GM18909 (cell line): ENCODE results near the gene CCDC33.

ENCODE experiments used
- ATAC-seq: cut with Tn5 transposase; IDR thresholded peaks from one replicate; pipeline ENCODE4 v1.9.1; 2021; ENCODE audit warnings: mild to moderate bottlenecking; ENCODE audit not compliant: unreplicated experiment, poor library complexity

Gene CCDC33

DNA sequence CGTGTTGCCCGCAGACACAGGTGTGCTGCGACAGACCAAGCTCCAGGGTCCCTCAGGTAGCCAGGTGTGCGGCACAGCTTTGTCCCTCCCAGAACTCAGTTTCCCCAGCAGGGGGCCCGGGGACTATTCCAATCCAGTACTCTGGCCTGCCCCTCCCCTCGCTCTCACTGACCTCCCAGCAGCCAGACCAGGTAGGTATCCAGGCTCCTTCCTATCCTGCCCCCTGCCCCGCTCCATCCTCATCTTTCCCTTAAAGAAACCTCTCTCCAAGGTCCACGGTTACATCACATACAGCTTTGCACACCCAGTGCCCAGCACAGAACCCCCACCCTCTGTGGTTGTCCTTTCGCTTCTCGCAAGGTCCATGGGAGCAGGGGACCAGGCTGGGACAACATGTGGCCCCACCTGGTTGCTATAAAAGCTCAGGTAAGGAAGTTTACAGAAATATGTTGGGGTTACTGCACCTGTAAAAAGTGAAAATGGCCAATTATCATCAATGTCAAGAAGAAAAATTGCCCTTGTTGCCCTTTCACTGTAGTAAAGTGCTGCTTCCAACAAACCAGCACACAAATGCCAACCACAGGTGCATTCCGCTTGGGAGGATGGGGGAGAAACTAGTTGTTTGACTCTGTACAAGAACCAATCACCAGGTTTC lies 138.6 kb downstream of the CCDC33 start:
- ATAC-seq = peak; percentile 11

DNA sequence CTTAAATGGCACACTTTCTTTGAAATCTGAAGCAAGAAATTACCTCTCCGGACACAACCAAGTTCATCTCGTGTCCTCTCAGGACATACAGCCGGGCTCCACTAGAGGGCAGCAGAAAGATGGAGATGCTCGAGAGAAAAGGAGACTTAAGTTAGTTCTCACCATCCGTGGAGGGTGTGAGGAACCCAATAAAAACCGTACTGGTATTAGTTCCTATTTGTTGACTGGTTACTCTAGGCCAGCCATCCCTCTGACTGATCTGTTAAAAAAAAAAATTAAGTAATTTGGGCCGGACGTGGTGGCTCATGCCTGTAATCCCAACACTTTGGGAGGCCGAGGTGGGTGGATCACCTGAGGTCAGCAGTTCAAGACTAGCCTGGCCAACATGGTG lies 139.2 kb downstream of the CCDC33 start:
- no peak for ATAC-seq

GRCh38 chr15:74376226-74376625 lies 140.1 kb downstream of the CCDC33 start:
- ATAC-seq = no peak

DNA sequence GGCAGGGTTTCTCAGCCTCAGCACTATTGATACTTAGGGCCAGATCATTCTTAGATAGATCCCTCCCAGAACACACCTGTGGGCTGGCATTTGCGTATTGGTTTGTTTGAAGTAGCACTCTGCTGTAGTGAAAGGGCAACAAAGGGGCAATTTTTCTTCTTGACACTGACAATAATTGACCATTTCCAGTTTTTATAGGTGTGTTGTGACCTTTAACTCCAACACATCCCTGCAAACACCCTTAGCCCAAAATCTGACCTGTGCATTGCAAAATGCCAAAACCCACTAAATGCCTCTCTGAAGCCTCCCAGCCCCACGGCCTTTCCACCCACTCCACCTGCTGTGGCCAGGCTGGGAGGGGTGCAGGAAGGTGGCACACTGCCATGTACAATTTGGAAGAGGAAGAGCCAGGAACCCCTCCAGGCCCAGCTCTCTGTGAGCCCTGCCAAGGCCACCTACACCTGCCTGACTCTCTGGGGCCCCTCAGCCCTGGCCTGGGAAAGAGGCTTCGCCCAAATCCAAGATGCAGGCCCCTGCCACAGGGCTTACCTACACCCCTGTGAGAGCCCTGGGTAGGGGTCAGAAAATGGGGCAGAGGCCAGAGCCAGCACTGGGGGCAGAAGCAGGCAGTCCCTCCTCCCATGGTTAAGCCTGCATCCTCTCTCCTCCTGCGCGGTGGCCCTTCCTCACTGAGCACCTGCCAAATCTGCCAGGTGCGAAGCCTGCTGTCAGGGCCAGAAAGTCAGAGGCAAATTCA lies 140.9 kb downstream of the CCDC33 start:
- no peak for ATAC-seq

DNA sequence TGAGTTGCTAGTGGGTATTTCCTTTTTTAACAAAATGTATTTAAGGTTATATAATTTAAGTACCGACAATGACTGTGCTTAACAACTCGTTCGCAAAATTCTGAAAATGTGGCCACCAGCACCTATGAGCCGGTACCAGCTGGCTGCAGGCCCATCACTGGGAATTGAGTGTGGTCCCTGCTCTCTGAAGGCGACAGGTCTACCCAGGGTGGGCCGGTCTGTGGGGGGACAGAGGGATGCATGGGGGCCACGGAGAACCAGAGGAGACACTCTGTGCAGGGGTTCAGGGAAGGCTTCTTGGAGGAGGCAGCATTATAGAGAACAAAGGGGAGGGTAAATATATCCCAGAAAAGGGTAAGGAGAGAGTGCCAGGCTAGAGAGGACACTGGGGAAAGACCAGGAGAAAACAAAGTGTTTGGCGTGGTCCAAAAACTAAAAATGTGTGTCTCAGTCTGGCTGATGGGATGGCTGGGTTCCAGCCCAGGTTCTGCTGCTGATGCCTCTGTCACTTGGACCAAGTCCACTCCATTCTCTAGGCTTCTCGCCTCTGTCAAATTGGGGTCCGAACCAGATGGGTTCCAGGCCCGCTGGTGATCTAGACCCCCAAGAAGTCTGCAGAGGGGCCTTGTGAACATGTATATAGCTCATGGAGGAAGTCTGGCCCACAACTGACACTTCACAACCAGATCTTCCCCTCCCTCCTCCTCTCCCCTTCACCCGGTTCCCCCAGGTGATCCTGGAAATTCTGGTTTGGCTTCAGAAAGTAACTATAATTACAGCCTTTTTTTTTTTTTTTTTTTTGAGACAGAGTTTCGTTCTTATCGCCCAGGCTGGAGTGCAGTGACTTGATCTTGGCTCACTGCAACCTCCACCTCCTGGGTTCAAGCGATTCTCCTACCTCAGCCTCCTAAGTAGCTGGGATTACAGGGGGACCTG lies 142.0 kb downstream of the CCDC33 start:
- no peak for ATAC-seq

- no peak for ATAC-seq
Observed at GRCh38 chr15:74378848-74379247, 142.7 kb downstream of the CCDC33 start.

DNA sequence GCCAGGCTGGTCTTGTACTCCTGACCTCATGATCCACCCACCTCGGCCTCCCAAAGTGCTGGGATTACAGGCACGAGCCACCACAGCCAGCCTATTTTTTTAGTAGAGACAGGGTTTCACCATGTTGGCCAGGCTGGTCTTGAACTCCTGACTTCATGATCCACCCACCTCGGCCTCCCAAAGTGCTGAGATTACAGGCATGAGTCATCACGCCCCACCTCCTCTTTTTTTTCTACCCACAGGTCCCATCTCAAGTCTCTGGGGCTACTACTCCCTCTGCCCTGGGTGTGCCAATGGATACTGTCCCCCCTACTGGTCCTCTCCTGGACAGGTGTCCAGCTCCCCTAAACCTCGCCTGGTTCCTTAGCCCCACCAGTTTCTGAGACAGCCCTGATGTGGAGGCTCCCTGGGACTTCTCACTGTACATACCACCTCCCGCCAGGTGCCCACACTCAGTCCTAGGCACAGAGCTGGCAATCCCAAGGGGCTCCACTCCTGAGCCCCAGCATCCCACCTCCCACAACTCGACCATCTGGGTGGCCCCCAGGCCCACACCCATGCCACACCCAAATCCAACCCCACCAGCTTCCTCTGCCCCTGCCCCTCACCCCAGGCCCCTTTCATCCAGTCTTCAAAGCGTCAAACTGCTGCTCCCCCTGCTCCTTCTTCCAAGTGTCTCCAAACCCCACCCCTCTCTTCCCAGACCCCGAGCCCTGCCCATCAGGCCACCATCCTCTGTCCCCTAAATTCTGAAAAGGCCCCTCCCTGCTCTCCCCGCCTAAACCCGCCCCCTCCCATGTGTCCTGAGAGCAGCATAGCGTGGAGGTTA lies 144.4 kb downstream of the CCDC33 start:
- ATAC-seq = no peak

DNA sequence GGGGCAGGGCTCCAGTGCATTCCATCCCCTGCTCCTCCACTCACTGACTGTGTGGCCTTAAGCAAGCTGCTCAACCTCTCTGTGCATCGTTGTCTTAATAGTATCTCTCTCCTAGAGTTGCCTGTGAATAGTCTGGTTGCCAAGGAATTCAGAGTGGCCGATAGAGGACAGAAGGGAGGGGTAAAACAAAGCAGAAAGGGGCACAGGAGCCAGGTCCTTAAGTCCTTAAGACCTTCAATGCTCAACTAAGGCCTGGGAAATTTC lies 145.0 kb downstream of the CCDC33 start:
- ATAC-seq = no peak

DNA sequence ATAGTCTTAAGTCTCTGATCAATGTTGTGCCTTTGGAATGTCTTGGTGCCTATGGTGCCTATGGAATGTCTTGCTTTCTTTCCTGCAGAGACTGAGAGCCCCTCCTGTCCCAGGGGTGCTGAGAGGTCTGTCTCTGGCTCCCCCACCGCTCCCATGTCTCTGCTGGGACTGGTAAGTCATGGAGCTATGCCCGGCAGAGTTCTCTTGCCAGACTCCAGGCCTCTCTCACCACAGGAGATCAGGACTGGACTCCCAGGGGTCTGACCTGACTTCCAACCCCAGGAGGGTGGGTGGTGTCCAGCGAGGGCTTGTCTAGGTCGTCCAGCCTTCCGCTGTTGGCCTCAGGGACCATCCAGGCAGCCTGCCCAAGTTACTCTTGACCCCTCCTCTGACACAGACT lies 145.4 kb downstream of the CCDC33 start:
- no peak for ATAC-seq

GRCh38 chr15:74382004-74382816 lies 146.1 kb downstream of the CCDC33 start:
- ATAC-seq = no peak

- peak; percentile 14 for ATAC-seq
Observed at GRCh38 chr15:74383286-74383685, 147.2 kb downstream of the CCDC33 start.

GRCh38 chr15:74383695-74384565 lies 147.8 kb downstream of the CCDC33 start:
- peak; percentile 51 for ATAC-seq

DNA sequence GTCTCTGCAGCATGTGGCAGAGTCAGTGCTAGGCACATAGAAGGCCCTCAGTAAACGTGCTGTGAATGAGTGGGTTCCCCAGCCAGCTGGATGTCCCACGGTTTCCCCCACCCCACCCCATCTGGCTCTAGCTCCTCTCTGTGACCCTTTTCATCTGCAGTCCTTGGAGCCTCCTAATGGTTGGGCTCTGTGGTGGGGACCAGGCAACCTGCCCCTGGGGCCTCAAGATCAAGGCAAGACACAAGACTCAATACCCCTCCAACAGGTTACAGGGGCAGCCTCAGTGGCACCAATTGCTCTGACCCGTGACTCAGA lies 148.4 kb downstream of the CCDC33 start:
- peak; percentile 4 for ATAC-seq

GRCh38 chr15:74384881-74385643 lies 148.9 kb downstream of the CCDC33 start:
- peak; percentile 61 for ATAC-seq

GRCh38 chr15:74385733-74386132 lies 149.6 kb downstream of the CCDC33 start:
- no peak for ATAC-seq
